Naive B cell (primary cell): ENCODE data around the gene TMA7. TPM values are rescaled to one million over a fixed set of nuclear protein-coding genes. Genes with fewer than 3 reads are reported as not detected.

Experiments used
- ATAC-seq, 2 donors: fragments of 150-1000 bp; cut with Tn5 transposase; 2 replicates each; pipeline ENCODE4 v1.10.0; 2021; ENCODE audit warnings: low read depth in 2 of 2, mild to moderate bottlenecking in 2 of 2, moderate library complexity in 2 of 2
- DNase-seq: peaks from one replicate; pipeline ENCODE4 v3.0.0; 2022
- H3K27ac Mint-ChIP-seq, 6 donors: one replicate each; pipeline ENCODE4 v1.8.0; 2020 to 2022; ENCODE audit warnings: mild to moderate bottlenecking in 6 of 6, mixed read lengths in 6 of 6, moderate library complexity in 5 of 6, inconsistent platforms in 2 of 6
- H3K27me3 Mint-ChIP-seq, 3 donors: one replicate each; pipeline ENCODE4 v1.8.0; 2021 to 2022; ENCODE audit warnings: mixed read lengths in 3 of 3, mild to moderate bottlenecking in 1 of 3
- H3K36me3 Mint-ChIP-seq, 2 donors: one replicate each; pipeline ENCODE4 v1.8.0; 2020 to 2022; ENCODE audit warnings: mixed read lengths in 2 of 2, inconsistent platforms in 1 of 2, mild to moderate bottlenecking in 1 of 2
- H3K4me1 Mint-ChIP-seq, 3 donors: one replicate each; pipeline ENCODE4 v1.8.0; 2020 to 2022; ENCODE audit warnings: mixed read lengths in 3 of 3, inconsistent platforms in 1 of 3, mild to moderate bottlenecking in 1 of 3, moderate library complexity in 1 of 3
- H3K4me3 Mint-ChIP-seq, 8 donors: one replicate each; pipeline ENCODE4 v1.8.0; 2020 to 2022; ENCODE audit warnings: mild to moderate bottlenecking in 8 of 8, mixed read lengths in 8 of 8, moderate library complexity in 8 of 8, inconsistent platforms in 2 of 8
- H3K9me3 Mint-ChIP-seq, 7 donors: one replicate each; pipeline ENCODE4 v1.8.0; 2020 to 2022; ENCODE audit warnings: mixed read lengths in 7 of 7, mild to moderate bottlenecking in 5 of 7, inconsistent platforms in 2 of 7, moderate library complexity in 1 of 7
- polyA plus RNA-seq, 6 donors: library from polyadenylated mRNA; unstranded; fragments of 300-500 nt; fragmentation: Illumina TruSeq; gene quantifications; one replicate each; pipeline ENCODE4 v1.2.3, GENCODE V29; 2021; ENCODE audit warnings: low read depth in 6 of 6

TMA7 gene
- polyA plus RNA-seq, 6 donors from 2014 or later, result 433 to 593 (median 531) TPM

DNA sequence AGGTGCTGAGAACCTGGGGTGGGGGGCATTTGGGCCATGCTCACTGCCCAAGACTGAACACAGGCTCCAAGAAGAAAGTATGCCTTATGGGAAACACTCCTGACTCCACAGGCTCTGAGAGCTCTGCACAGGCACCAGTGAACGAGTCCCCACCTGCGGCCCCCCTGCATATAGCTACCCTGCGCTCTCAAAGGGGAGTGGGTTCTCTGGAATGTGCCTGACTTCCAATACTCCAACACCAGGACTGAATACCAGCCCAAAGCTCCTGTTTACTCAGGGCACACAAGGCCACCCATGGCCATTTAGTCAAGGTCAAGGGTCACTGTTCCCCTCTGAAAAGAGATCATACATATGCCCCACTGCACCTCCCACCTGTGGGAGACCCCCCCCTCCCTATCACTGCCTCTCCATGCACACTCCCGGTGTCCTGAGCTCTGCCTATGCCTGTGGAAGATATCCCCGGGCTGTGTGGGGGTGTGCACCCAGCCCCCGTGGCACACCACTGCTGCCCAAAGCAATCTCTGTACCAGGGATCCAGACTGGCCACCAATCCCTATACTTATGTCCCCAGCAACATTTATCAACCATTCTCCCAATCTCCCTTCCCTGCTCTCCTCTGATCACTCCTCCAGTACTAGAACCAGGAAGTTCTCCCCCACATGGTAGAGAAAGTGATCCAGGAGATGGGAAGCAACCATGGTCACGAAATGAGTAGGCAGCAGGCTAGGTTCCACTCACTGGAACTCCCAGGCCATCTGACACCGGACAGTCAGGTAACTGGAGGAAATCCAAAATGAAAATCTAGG is 8.6 kb upstream of the TMA7 start:
- Mint-ChIP-seq H3K27me3 (peaks cover 7 to 24% (median 21%) of the 10 kb centered on the region in 3 donors), H3K36me3 (no peaks in the 10 kb centered on the region), H3K4me3 (peak overlapping the region in 6 of 8 donors; percentile 22 to 92 (median 85)), H3K27ac (peak overlapping the region in 1 of 6 donors; percentile 14), H3K9me3 (no peaks in the 10 kb centered on the region), H3K4me1 (peaks cover 10 to 22% (median 12%) of the 10 kb centered on the region in 3 donors)
- DNase-seq (no peak), ATAC-seq (no peak)

DNA sequence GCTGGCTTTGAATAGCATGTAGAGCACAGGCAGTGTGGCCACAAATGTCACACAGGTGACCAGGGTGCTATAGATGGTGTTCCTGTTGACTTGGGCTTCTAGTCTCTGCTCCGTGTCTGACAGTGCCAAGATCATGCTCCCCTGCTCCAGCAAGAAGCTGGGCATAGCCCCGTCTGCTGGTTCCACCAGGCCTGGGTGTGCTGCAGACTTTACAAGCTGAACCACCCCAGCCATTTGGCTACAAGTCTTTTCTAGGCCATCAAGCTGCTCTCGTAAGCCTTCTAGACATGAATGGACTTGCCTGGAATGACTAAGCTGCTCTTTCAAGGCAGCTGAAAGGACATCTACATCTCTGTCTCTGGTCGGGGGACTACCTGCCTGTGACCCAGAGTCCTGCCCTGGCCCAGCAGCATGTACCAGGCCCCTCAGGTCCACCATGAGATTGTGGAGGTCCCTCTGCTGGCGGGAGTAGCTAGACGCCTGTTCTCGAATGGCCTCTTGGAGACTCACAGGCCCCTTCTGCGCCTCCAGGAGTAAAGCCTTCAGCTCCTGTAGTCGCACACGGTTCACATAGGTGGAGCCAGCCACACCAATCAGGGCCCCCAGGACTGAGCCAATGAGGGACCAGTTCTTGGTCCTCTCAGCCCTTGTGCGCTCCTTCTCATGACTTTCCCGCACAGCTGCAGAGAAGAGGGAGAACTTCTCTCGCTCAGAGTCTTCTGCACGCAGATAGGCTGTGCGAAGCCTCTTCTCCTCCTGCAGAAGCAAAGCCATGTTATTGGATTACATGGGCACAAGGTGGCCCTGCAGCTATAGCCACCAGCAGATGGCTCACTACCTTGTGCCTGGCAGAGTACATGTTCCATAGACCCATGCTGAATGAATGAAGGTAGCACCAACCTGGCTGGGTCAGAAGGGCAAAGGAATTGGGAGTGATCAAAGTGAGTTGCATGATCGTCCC is 7.4 kb upstream of the TMA7 start:
- no peak overlapping the region for H3K4me3 Mint-ChIP-seq
- no peaks in the 10 kb centered on the region for H3K36me3 Mint-ChIP-seq
- H3K9me3 Mint-ChIP-seq, result no peaks in the 10 kb centered on the region
- ATAC-seq (no peak), DNase-seq (no peak)
- H3K4me1 Mint-ChIP-seq, result peaks cover 13 to 24% (median 15%) of the 10 kb centered on the region in 3 donors
- H3K27me3 Mint-ChIP-seq, result peaks cover 4 to 14% (median 14%) of the 10 kb centered on the region in 3 donors
- H3K27ac Mint-ChIP-seq, result no peak overlapping the region

DNA sequence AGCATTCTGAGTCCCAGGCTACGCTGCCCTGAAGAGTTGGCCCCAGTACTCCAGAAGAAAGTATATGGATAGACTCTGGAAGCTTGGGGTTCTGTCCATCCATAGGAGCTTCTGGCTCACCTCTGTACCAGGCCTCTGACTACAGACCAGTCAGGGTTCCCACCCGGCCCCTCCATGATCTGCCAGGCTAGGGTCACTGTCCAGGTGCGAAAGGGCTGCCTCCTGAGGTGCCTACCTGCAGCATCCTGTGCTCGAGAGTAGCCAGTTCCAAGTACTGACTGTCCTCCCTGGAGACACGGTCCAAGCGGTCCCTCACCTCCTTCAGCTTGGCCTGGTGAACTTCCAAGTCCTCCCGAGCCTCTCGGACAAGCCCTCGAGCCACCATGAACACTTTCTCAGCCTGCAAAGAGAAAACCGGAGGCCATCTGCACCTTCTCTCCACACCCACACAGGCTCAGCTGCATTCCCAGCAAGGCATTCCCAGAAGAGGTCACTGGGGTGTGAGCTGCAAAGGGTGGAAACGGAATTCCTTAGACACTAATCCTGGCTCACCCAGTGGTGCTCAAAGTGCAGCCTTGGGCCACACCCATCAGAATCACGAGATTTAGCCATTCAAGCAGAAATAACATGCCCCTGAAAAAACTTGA is 6.5 kb upstream of the TMA7 start:
- Mint-ChIP-seq H3K4me3 (no peak overlapping the region), H3K27ac (no peak overlapping the region), H3K36me3 (no peaks in the 10 kb centered on the region), H3K27me3 (peaks cover 0 to 6% (median 5%) of the 10 kb centered on the region in 3 donors), H3K9me3 (no peaks in the 10 kb centered on the region), H3K4me1 (peaks cover 21 to 33% (median 24%) of the 10 kb centered on the region in 3 donors)
- ATAC-seq, result no peak
- DNase-seq, result no peak

DNA sequence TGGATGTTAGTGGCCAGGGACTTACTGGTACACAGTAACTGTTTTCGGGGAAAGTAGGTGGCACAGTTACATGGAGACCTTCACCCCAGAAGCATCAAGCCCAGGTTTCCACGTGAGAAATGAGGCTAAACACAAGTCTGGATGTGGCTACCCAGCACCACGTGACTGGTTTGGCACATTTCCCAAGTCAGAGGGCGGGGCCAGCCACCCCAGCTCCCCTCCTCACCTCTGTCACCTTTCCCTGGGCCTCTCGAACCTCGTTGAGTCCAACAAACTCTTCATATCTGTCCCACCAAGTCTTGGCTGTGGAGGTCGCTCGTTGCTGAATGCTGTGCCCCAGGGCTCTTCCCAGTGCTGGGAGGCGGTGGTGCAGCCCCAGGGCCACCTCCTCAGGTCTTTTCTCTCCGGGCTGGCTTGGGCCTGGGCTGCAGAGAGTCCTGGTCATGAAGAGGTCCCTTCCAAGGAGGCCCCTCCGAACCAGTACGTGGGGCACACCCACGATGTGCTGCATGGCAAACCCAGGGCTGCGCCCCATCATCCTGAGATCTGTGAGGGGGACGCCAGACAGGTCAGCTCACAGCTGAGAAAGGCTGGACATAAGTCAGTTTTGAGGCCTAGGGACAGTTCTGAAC is 5.3 kb upstream of the TMA7 start:
- DNase-seq (no peak), ATAC-seq (no peak)
- H3K36me3 Mint-ChIP-seq, result no peaks in the 10 kb centered on the region
- H3K27me3 Mint-ChIP-seq, result peaks cover 0 to 6% (median 5%) of the 10 kb centered on the region in 3 donors
- H3K27ac Mint-ChIP-seq, result peak overlapping the region in 1 of 6 donors; percentile 29
- peaks cover 30 to 41% (median 33%) of the 10 kb centered on the region in 3 donors for H3K4me1 Mint-ChIP-seq
- H3K4me3 Mint-ChIP-seq, result no peak overlapping the region
- no peaks in the 10 kb centered on the region for H3K9me3 Mint-ChIP-seq

DNA sequence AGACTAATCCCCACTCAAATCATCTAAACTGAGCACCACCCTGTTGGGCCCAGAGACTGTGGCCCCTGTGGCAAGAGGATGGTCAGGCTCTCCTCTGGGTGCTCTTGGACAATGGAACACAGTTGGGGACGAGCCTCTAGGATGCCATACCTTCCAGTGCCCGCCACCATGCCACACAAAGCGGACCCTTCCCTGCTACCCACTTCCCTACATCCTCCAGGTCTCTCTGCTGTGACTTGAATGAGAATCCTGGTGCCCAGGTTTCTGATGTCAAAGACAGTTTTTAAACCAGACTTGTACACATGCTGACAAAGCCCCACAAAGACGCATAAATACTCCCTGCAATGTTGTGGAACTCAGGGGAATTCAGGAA is 4.8 kb upstream of the TMA7 start:
- no peak for DNase-seq
- no peak overlapping the region for H3K4me3 Mint-ChIP-seq
- peaks cover 31 to 41% (median 34%) of the 10 kb centered on the region in 3 donors for H3K4me1 Mint-ChIP-seq
- ATAC-seq, result no peak
- peaks cover 0 to 6% (median under 1%) of the 10 kb centered on the region in 3 donors for H3K27me3 Mint-ChIP-seq
- no peaks in the 10 kb centered on the region for H3K9me3 Mint-ChIP-seq
- H3K36me3 Mint-ChIP-seq, result no peaks in the 10 kb centered on the region
- H3K27ac Mint-ChIP-seq, result no peak overlapping the region

DNA sequence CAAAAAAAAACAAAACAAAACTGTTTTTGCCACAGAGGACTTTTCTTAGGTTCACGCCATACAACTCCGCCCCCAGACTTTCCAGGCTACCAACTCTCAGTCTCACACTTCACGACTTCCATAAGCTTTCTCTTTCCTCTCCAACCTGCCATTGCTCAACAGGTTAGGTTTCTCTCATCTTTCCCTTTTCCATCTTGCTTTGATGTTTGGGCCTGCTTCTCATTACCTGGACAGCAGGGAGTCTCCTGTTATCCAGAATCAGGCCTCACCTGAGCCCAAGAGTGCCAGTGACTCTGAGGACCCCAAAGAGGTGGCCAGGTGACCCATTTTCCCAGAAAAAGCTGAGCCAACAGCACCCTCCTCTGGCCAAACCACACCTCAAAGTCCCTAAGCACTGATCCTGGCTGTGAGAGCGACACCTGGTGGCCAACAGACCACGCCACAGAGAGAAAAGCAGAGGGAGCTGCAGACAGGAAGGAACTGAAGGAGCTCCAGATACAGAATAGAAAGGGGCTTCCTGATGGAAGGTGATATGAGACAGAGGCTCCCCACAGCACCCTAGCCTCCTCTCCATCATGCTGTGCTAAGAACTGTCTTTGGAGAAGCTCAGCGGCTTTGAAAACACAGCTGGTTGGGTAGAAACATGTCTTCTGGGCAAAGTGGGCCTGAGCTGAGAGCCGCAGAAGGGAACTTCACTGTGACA is 4.1 kb upstream of the TMA7 start:
- H3K27ac Mint-ChIP-seq, result no peak overlapping the region
- H3K4me1 Mint-ChIP-seq, result peaks cover 27 to 40% (median 35%) of the 10 kb centered on the region in 3 donors
- H3K9me3 Mint-ChIP-seq, result no peaks in the 10 kb centered on the region

DNA sequence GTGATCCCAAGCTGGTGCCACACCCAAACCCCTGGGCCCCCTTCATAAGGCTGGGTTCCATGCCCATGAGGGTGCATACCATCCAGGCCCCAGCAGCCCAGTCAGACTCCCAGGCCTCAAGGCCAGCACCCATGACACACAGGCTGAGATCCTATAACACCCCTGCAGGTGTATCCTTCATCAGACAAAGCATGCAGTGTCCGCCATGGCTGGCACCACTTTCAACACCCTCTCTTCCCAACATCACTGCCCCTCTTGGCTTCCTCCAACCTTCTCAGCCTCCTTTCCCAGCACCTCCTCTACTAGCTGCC is 3.6 kb upstream of the TMA7 start:
- DNase-seq, result no peak
- no peaks in the 10 kb centered on the region for H3K27me3 Mint-ChIP-seq
- H3K27ac Mint-ChIP-seq, result no peak overlapping the region
- H3K9me3 Mint-ChIP-seq, result no peaks in the 10 kb centered on the region
- ATAC-seq, result no peak
- H3K36me3 Mint-ChIP-seq, result no peaks in the 10 kb centered on the region
- peaks cover 27 to 39% (median 38%) of the 10 kb centered on the region in 3 donors for H3K4me1 Mint-ChIP-seq
- H3K4me3 Mint-ChIP-seq, result no peak overlapping the region

More for the DNA sequence above, 4.1 kb upstream of the TMA7 start:
- Mint-ChIP-seq H3K36me3 (no peaks in the 10 kb centered on the region), H3K4me3 (no peak overlapping the region), H3K27me3 (peaks cover 0 to 1% (median 0%) of the 10 kb centered on the region in 3 donors)
- DNase-seq (peak; percentile 79), ATAC-seq (peak; percentile 12 to 30)

DNA sequence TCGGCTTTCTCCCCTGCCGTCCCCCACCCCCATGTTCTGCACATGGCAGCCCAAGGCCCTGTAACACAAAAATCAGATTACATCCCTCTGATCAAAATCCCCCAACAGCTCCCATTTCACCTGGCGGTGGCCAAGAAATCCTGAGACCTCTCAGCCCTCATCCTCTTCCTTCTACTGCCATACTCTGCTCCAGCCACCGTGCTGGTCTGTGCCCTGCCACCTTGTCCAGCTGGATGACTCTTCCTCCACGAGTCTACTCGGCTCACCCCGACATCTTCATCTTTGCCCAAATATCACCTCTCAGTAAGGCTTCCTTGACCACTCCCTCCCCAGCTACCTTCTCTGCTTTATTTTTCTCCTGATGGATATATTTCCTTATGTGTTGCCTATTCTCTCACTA is 3.2 kb upstream of the TMA7 start:
- H3K4me3 Mint-ChIP-seq, result no peak overlapping the region
- no peaks in the 10 kb centered on the region for H3K36me3 Mint-ChIP-seq
- no peak overlapping the region for H3K27ac Mint-ChIP-seq
- no peaks in the 10 kb centered on the region for H3K27me3 Mint-ChIP-seq
- DNase-seq, result no peak
- H3K9me3 Mint-ChIP-seq, result no peaks in the 10 kb centered on the region
- peaks cover 30 to 43% (median 39%) of the 10 kb centered on the region in 3 donors for H3K4me1 Mint-ChIP-seq
- ATAC-seq, result no peak

DNA sequence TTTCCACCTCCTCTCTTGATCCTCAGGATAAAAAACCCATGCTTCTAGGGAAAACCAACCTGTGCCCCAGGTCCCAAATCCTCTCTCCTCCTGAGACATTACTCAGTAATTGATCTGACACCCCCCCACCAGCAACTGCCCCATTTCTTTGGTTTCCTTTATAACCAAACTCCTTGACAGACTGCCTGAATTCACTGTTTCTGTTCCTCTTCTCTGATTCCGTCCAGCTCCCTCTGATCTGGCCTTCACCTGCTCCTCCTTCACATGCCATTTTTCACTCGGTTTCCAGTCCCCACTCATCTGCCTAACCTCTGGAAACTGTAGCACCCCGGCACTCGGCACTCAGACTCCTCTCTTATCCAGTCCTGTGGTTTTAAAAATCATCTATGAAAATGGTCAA is 2.2 kb upstream of the TMA7 start:
- H3K4me3 Mint-ChIP-seq, result peak overlapping the region in 2 of 8 donors; percentile 43 to 91
- H3K4me1 Mint-ChIP-seq, result peaks cover 30 to 47% (median 41%) of the 10 kb centered on the region in 3 donors
- H3K36me3 Mint-ChIP-seq, result no peaks in the 10 kb centered on the region
- DNase-seq, result no peak
- no peaks in the 10 kb centered on the region for H3K9me3 Mint-ChIP-seq
- H3K27ac Mint-ChIP-seq, result peak overlapping the region in 5 of 6 donors; percentile 2 to 93 (median 68)
- H3K27me3 Mint-ChIP-seq, result no peaks in the 10 kb centered on the region
- no peak for ATAC-seq

DNA sequence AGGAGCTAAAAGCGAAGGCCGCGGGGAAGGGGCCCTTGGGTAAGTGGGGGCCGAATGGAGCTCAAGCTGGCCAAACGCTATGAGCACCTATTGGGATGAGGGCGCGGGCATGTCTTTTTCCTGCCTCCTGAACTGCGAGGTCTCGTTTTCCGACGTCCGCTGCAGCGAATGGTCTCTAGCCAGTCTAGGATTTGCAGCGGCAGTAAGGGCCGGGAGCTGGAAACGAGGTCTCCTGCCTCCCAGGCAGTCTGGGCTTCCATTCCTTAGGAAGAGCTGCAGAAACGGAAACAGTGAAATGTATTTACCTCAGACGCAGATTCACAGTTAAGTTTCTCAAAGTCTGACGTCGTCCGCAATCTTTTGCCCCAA is 517 bp downstream of the TMA7 start:
- peak; percentile 12 for DNase-seq
- Mint-ChIP-seq H3K27ac (peak overlapping the region in 5 of 6 donors; percentile 91 to 100 (median 99)), H3K9me3 (no peaks in the 10 kb centered on the region), H3K4me1 (peaks cover 31 to 51% (median 41%) of the 10 kb centered on the region in 3 donors), H3K36me3 (no peaks in the 10 kb centered on the region), H3K4me3 (peak overlapping the region; percentile 89 to 100 (median 96)), H3K27me3 (no peaks in the 10 kb centered on the region)
- ATAC-seq, result no peak

DNA sequence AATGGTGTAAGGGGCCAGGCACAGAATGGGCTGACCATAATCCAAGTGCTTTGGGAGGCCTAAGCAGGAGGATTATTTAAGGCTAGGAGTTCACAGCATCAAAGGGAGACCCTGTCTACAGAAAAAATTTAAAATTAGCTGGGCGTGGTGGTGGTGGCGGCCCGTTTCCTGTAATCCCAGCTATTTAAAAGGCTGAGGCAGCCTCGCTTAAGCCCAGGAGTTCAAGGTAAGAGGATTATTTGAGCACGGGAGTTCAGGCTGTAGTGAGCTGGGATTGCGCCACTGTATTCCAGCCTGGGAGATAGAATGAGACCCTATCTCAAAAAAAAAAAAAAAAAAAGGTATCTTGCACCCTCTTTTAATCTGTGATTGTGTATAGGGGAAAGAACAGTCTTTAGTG is 1.9 kb downstream of the TMA7 start:
- no peaks in the 10 kb centered on the region for H3K27me3 Mint-ChIP-seq
- DNase-seq, result no peak
- peak overlapping the region in 5 of 6 donors; percentile 33 to 99 (median 82) for H3K27ac Mint-ChIP-seq
- no peaks in the 10 kb centered on the region for H3K9me3 Mint-ChIP-seq
- peaks cover 42 to 61% (median 50%) of the 10 kb centered on the region in 3 donors for H3K4me1 Mint-ChIP-seq
- no peaks in the 10 kb centered on the region for H3K36me3 Mint-ChIP-seq
- no peak for ATAC-seq
- H3K4me3 Mint-ChIP-seq, result peak overlapping the region in 7 of 8 donors; percentile 62 to 100 (median 96)

DNA sequence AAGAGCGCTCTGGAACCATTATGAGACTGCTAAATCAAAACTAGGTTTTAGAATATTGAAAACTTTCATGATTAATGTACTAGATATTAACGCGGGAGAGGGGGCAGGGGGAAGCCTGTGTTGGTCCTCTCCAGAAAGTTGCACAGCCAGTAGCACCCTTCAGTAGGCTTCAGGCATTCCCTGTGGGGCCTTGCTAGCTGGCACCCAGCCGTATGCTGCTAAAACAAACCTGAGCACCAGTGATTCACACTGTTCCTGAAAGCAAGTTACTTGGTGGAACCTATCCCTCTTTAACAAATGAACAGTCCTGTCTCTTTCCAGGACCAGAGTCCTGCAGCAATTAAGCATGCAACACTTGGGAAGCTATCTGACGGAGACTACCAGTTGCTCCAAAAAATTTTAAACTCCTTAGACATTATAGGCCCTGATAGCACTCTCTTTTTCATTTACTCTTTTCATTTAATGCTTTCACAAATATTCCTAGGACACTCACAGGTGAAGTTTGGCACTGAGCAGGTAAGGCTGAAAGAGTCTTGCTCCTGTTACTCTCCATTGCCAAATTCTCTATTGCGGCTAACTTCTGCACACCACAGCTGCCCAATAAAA is 5.3 kb downstream of the TMA7 start:
- H3K4me3 Mint-ChIP-seq, result peak overlapping the region; percentile 29 to 96 (median 93)
- H3K27ac Mint-ChIP-seq, result peak overlapping the region in 5 of 6 donors; percentile 88 to 98 (median 98)
- ATAC-seq (no peak), DNase-seq (no peak)
- H3K9me3 Mint-ChIP-seq, result no peaks in the 10 kb centered on the region
- H3K4me1 Mint-ChIP-seq, result peaks cover 29 to 44% (median 43%) of the 10 kb centered on the region in 3 donors
- no peaks in the 10 kb centered on the region for H3K36me3 Mint-ChIP-seq
- no peaks in the 10 kb centered on the region for H3K27me3 Mint-ChIP-seq
